Subcutaneous adipose tissue (tissue), 4 donors: Measurements from ENCODE around the gene HDGFL1. TPM values are rescaled to one million over a fixed set of nuclear protein-coding genes. Genes with fewer than 3 reads are reported as not detected.

Experiments used
- total RNA-seq, 4 donors: library from RNA; depleted of rRNA; stranded (reverse); fragments of >200 nt; gene quantifications; one replicate each; pipeline ENCODE4 v1.1.0, GENCODE V29; 2016
- TF ChIP-seq, protein P1 (sequence below): fragments of 450-650 bp; IDR thresholded peaks from one replicate; pipeline ENCODE4 v1.5.1; 2016; ENCODE audit warnings: low read depth, mild to moderate bottlenecking, control low read depth, antibody characterized with exemption, moderate library complexity

Gene HDGFL1
- total RNA-seq, 4 donors from 2014 or later = not detected

DNA sequence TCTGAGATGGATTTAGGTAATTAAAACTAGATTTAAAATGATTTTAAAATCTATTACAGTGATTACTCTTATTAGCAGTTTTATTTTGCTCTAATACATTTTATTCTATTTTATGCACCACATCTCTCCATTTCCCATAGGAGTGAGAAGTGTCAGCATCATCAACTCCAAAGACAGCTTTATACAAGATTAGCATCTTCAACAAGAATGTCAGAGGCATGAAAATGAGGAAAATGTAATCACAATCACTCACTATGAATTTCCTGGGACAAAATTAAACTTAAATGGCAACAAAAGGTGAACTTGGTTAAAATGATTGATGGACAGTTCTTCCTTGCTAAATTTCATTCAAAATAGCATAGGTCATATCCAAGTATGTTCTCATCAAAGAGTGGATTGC, 19.8 kb downstream of the HDGFL1 start:
- TF ChIP-seq, protein P1, sequence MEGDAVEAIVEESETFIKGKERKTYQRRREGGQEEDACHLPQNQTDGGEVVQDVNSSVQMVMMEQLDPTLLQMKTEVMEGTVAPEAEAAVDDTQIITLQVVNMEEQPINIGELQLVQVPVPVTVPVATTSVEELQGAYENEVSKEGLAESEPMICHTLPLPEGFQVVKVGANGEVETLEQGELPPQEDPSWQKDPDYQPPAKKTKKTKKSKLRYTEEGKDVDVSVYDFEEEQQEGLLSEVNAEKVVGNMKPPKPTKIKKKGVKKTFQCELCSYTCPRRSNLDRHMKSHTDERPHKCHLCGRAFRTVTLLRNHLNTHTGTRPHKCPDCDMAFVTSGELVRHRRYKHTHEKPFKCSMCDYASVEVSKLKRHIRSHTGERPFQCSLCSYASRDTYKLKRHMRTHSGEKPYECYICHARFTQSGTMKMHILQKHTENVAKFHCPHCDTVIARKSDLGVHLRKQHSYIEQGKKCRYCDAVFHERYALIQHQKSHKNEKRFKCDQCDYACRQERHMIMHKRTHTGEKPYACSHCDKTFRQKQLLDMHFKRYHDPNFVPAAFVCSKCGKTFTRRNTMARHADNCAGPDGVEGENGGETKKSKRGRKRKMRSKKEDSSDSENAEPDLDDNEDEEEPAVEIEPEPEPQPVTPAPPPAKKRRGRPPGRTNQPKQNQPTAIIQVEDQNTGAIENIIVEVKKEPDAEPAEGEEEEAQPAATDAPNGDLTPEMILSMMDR = no peak

DNA sequence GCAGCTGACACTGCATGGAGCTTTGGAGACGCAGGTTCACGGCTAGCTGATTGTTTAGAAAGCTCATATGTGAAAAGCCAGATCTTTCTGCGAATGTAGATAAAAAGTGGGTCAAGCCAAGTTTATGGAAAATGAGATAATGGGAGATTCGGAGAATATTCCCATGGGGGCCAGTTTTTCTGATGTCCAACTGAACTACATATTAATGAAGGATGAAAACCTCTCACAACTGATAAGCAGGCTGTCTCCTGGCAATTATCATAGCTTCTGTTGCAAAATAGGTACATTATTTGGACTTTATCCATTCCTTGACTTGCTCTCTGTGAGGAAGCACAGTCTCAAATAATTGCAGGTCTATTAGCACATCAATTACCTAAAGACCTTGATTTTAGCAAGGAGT, 21.1 kb downstream of the HDGFL1 start:
- TF ChIP-seq, protein P1 = no peak

DNA sequence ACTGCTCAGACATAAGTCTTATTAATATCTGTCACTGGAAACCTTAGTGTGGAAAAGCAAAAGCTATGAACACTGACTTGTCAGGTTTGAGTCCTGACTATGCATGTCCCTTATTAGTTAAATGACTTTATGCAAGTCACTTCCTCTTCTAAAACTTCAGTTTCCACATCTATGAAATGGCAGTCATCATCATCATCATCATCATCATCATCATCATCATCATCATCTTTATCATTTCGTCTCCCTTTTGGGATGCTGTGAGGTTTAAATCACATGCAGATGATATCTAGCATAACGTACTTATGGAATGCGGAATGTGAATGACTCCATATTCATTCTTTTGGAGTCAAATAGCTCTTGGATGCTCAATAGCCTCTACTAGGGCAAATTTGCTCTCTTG, 24.5 kb downstream of the HDGFL1 start:
- TF ChIP-seq, protein P1 = no peak

DNA sequence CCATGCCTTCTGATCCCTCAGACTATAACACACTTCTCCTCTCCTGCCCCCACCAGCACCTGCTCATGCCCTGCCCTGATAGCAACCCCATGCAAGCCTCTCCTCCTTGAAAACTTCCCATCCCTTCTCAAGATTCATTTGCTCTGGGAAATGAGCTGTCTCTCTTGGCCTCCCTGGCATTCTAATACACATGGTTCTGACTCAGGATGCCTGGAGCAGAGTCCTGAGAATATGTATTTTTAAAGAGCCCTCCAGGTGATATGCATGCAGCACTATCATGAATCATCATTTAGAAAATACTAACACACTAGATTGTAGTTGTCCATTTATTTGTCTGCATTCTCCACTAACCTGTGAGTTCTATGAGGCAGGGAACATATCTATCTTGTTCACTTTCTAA, 26.6 kb downstream of the HDGFL1 start:
- TF ChIP-seq, protein P1 = no peak

DNA sequence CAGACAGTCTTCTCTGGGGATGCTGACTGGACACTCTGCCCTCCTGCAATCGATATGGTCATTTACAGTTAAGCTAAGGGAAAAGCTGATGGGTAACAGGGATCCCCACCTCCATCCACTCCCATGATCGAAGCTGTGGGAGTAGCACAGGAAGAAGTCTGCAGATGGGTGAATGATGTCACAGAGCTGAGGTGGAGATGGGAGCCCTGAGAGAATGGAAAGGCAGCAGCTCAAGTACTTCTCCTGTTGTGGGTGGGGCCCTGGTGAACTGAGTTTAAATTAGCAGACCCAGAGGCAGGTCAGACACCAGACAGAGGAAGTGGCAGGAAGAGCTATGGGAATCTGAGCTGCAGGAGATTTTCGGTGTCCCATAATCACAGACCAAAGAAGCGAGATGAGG, 29.0 kb downstream of the HDGFL1 start:
- TF ChIP-seq, protein P1 = no peak

DNA sequence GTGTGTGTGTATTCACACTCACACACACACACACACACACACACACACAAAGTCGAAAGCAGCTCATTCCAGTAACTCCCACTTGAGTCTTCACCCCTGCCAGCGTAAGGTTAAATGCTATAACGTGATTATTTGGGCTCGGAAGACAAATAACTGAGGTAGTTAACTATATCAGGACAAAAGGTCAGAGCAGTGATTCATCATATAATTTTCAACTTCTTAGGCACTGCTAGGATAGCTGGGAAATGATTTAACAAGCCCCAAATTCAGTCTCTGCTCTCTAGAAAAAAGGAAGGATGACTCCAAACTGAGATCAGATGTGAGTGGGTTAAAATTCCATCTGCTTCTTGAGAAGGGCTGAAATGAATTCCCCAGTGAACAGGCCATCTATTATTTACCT, 30.7 kb downstream of the HDGFL1 start:
- TF ChIP-seq, protein P1 = no peak

DNA sequence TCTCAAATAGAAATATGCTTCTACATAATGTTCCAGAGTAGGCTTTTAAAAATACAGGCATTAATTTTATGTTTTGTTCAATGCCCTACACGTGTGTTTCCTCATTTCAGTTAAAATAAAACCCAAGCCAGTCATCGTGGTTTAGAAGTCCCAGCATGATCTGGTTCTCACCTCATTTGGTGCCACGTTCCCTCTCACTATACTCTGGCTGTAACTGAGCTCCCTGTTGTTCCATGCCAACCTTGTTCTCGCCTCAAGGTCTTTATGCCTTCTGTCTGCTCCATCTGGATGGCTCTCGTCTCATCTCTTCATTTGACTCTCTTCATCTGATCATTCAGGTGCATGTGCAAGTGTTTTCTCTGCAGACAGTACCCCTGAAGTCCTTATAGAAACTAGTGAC, 32.6 kb downstream of the HDGFL1 start:
- TF ChIP-seq, protein P1 = no peak
